ENCODE data around the gene FMO3. TPM values are rescaled to one million over a fixed set of nuclear protein-coding genes. Genes with fewer than 3 reads are reported as not detected.

Gene FMO3
- total and polyA plus RNA-seq, 9 donors, result 0.15 to 1.7 (median 0.68) TPM; not detected in 1

DNA sequence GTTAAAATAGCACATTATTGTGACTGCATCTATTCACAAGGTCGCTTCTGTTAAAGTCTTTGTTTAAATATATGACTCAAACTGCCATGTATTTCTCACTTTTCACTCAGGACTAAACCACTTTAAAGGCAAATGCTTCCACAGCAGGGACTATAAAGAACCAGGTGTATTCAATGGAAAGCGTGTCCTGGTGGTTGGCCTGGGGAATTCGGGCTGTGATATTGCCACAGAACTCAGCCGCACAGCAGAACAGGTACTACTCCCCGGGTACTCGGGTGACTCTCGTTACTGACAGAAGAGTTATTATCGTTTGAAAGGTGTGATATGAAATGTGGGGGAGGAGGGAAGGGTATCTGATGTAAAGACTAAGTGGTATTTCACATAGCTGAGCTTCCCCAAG lies 17.3 kb downstream of the FMO3 start:
- Histone ChIP-seq H3K36me3 (no peaks in the 10 kb centered on the region), H3K27me3 (no peaks in the 10 kb centered on the region), H3K9me3 (no peaks in the 10 kb centered on the region), H3K4me1 (ENCODE audit: insufficient read depth) (no peaks in the 10 kb centered on the region), H3K27ac (no peak overlapping the region), H3K4me3 (no peak overlapping the region)
- intact Hi-C loops (cut with DNase I), result no loop called here
- 92% methylated on average over 8 of the region's 8 CpGs for WGBS, 3 donors
- no peak for TF ChIP-seq EP300 (IDR thresholded peaks at IDR 0.05)
- TF ChIP-seq, protein P1, sequence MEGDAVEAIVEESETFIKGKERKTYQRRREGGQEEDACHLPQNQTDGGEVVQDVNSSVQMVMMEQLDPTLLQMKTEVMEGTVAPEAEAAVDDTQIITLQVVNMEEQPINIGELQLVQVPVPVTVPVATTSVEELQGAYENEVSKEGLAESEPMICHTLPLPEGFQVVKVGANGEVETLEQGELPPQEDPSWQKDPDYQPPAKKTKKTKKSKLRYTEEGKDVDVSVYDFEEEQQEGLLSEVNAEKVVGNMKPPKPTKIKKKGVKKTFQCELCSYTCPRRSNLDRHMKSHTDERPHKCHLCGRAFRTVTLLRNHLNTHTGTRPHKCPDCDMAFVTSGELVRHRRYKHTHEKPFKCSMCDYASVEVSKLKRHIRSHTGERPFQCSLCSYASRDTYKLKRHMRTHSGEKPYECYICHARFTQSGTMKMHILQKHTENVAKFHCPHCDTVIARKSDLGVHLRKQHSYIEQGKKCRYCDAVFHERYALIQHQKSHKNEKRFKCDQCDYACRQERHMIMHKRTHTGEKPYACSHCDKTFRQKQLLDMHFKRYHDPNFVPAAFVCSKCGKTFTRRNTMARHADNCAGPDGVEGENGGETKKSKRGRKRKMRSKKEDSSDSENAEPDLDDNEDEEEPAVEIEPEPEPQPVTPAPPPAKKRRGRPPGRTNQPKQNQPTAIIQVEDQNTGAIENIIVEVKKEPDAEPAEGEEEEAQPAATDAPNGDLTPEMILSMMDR (IDR thresholded peaks at IDR 0.05), result no peak
- no peak for TF ChIP-seq POLR2A (IDR thresholded peaks at IDR 0.05)
- DNase-seq, result no peak

DNA sequence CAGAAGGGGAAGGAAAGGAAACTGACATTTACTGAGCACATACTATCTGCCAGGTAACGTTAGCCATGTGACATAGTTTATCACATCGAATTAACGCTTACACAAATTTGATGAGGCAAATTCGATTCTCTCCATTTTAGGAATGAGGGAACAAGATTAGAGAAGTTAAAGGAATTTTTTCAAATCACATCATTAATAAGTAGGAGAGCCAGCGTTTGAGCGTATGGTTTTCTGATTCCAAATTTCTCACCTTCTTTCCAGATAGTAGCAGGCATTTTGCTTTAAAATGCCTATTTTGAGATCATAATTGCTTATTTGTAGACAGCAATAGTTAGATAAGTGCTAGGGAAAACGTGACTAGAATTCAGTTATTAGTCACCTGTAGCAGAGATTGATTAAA lies 19.3 kb downstream of the FMO3 start:
- Histone ChIP-seq H3K4me3 (no peak overlapping the region), H3K9me3 (no peaks in the 10 kb centered on the region), H3K27ac (no peak overlapping the region), H3K36me3 (no peaks in the 10 kb centered on the region), H3K4me1 (ENCODE audit: insufficient read depth) (no peaks in the 10 kb centered on the region), H3K27me3 (no peaks in the 10 kb centered on the region)
- TF ChIP-seq EP300 (IDR thresholded peaks at IDR 0.05), result no peak
- no peak for TF ChIP-seq POLR2A (IDR thresholded peaks at IDR 0.05)
- TF ChIP-seq, protein P1 (IDR thresholded peaks at IDR 0.05), result no peak
- intact Hi-C loops (cut with DNase I), result no loop called here
- DNase-seq, result no peak
- WGBS, 3 donors, result 87 to 96% (median 88%) methylated on average over 7 of the region's 7 CpGs

DNA sequence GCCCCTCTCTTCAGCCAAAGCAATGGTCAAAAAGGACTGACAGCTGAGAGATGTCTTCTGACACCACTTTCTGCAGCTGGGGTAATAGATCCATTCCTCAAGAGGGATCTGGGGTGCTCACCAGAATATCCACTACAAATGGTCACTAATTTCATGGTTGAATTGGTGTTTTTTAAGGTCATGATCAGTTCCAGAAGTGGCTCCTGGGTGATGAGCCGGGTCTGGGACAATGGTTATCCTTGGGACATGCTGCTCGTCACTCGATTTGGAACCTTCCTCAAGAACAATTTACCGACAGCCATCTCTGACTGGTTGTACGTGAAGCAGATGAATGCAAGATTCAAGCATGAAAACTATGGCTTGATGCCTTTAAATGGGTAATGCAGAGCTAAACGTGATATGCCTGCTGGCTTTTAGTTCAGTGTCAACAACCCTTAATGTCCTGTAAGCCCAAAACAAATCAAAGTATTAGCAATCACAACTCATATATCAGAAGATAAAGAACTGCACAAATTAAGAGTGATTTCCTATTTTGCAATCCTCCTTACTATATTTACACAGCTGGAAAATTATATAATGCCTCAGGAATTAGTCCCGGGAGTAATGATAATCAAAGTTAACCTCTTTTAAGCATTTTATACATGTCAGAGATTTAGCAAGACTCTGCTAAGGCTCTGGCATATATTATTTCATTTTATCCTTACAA lies 20.1 kb downstream of the FMO3 start:
- WGBS, 3 donors, result 51 to 58% (median 55%) methylated on average over 7 of the region's 7 CpGs
- DNase-seq, result no peak
- no peaks in the 10 kb centered on the region for H3K36me3 ChIP-seq
- no peak overlapping the region for H3K27ac ChIP-seq
- intact Hi-C loops (cut with DNase I), result no loop called here
- H3K27me3 ChIP-seq, result no peaks in the 10 kb centered on the region
- TF ChIP-seq, protein P1 (IDR thresholded peaks at IDR 0.05), result no peak
- TF ChIP-seq EP300 (IDR thresholded peaks at IDR 0.05), result no peak
- TF ChIP-seq POLR2A (IDR thresholded peaks at IDR 0.05), result no peak
- H3K4me1 ChIP-seq (ENCODE audit: insufficient read depth), result no peaks in the 10 kb centered on the region
- no peak overlapping the region for H3K4me3 ChIP-seq
- no peaks in the 10 kb centered on the region for H3K9me3 ChIP-seq

DNA sequence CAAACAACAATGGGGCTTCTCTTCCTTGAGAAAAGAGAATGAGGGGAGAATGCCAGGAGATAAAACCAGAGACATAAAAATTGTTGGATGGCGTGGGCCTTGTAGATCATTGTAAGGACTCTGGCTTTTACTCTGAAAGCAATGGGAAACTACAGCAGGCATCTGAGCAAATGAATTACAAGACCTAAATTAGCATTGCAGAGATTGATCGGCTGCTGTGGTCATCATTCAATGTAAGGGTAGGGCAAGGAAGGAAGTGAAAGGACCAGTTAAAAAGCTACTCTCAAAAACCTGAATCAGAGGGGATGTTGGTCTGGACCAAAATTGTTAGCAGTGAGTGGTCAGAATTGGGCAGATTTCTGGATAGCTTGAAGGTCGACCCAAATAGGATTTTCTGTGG lies 21.4 kb downstream of the FMO3 start:
- no peaks in the 10 kb centered on the region for H3K9me3 ChIP-seq
- H3K36me3 ChIP-seq, result no peaks in the 10 kb centered on the region
- intact Hi-C loops (cut with DNase I), result no loop called here
- peaks cover 3% of the 10 kb centered on the region for H3K4me1 ChIP-seq (ENCODE audit: insufficient read depth)
- WGBS, 3 donors, result 91 to 93% (median 92%) methylated on average over 3 of the region's 3 CpGs
- no peak for TF ChIP-seq POLR2A (IDR thresholded peaks at IDR 0.05)
- TF ChIP-seq, protein P1 (IDR thresholded peaks at IDR 0.05), result no peak
- TF ChIP-seq EP300 (IDR thresholded peaks at IDR 0.05), result no peak
- no peak for DNase-seq
- no peak overlapping the region for H3K4me3 ChIP-seq
- no peak overlapping the region for H3K27ac ChIP-seq
- H3K27me3 ChIP-seq, result no peaks in the 10 kb centered on the region

Data from ovary (tissue), 9 donors.